GM23338 (cell line): ENCODE results near the gene CHST13. TPM values are rescaled to one million over a fixed set of nuclear protein-coding genes. Genes with fewer than 3 reads are reported as not detected.
A peak's percentile ranks its signal among the peaks of the same experiment; 100 is the strongest.

ENCODE experiments used
- ATAC-seq: fragments of 200-7000 bp; cut with Tn5 transposase; 3 replicates; pipeline ENCODE4 v1.9.1; 2020
- DNase-seq: peaks from one replicate; pipeline ENCODE4 v3.0.0-alpha.2; 2015; ENCODE audit warnings: low spot score
- H2AFZ ChIP-seq: fragments of 200-600 bp; sonication (generic); 2 replicates; pipeline ENCODE4 v1.8.0; 2016; ENCODE audit warnings: antibody characterized with exemption, mild to moderate bottlenecking, moderate library complexity
- H3F3A ChIP-seq: fragments of 200-600 bp; sonication (generic); replicated peaks from 2 replicates; pipeline ENCODE4 v1.8.0; 2017; ENCODE audit warnings: antibody characterized with exemption, mixed run types, low read depth
- H3K27ac ChIP-seq: fragments of 200-600 bp; sonication (generic); 2 replicates; pipeline ENCODE4 v1.6.1; 2016; ENCODE audit warnings: low read depth
- H3K27me3 ChIP-seq: fragments of 200-600 bp; sonication (generic); 2 replicates; pipeline ENCODE4 v1.8.0; 2016; ENCODE audit warnings: mild to moderate bottlenecking, mixed run types, moderate library complexity; ENCODE audit not compliant: insufficient read depth
- H3K36me3 ChIP-seq: fragments of 200-600 bp; sonication (generic); 2 replicates; pipeline ENCODE4 v1.8.0; 2016; ENCODE audit warnings: mild to moderate bottlenecking; ENCODE audit not compliant: insufficient read depth
- H3K4me1 ChIP-seq: fragments of 200-600 bp; sonication (generic); 2 replicates; pipeline ENCODE4 v1.8.0; 2016; ENCODE audit warnings: mild to moderate bottlenecking, moderate library complexity; ENCODE audit not compliant: insufficient read depth
- H3K4me2 ChIP-seq: fragments of 200-600 bp; sonication (generic); 2 replicates; pipeline ENCODE4 v1.7.1; 2017; ENCODE audit warnings: mixed run types
- H3K4me3 ChIP-seq: fragments of 200-600 bp; sonication (generic); 2 replicates; pipeline ENCODE4 v1.6.1; 2016; ENCODE audit warnings: mixed run types
- H3K79me2 ChIP-seq: fragments of 200-600 bp; sonication (generic); replicated peaks from 2 replicates; pipeline ENCODE4 v1.8.0; 2017; ENCODE audit warnings: mild to moderate bottlenecking; ENCODE audit not compliant: insufficient read depth
- H3K9me2 ChIP-seq: fragments of 200-600 bp; sonication (generic); 2 replicates; pipeline ENCODE4 v1.8.0; 2017; ENCODE audit not compliant: insufficient read depth
- H4K20me1 ChIP-seq: fragments of 200-600 bp; sonication (generic); replicated peaks from 2 replicates; pipeline ENCODE4 v1.8.0; 2017; ENCODE audit warnings: mild to moderate bottlenecking; ENCODE audit not compliant: insufficient read depth
- H3K27ac Mint-ChIP-seq: 2 replicates; pipeline ENCODE4 v1.8.0; 2020; ENCODE audit warnings: inconsistent platforms, mild to moderate bottlenecking, moderate library complexity, mixed read lengths
- H3K27me3 Mint-ChIP-seq: 3 replicates; pipeline ENCODE4 v1.8.0; 2022; ENCODE audit warnings: low read depth, mild to moderate bottlenecking, moderate library complexity, mixed read lengths, inconsistent platforms; ENCODE audit not compliant: insufficient read depth, poor library complexity
- H3K36me3 Mint-ChIP-seq: 3 replicates; pipeline ENCODE4 v1.8.0; 2021; ENCODE audit warnings: low read depth, mild to moderate bottlenecking, inconsistent platforms, moderate library complexity, mixed read lengths
- H3K4me1 Mint-ChIP-seq: 3 replicates; pipeline ENCODE4 v1.8.0; 2020; ENCODE audit warnings: mild to moderate bottlenecking, inconsistent platforms, mixed read lengths
- H3K4me3 Mint-ChIP-seq: 3 replicates; pipeline ENCODE4 v1.8.0; 2021; ENCODE audit warnings: moderate library complexity, mild to moderate bottlenecking, inconsistent platforms, mixed read lengths
- H3K9me3 Mint-ChIP-seq: 3 replicates; pipeline ENCODE4 v1.8.0; 2020; ENCODE audit warnings: moderate library complexity, mild to moderate bottlenecking, inconsistent platforms, mixed read lengths
- EZH2 ChIP-seq: fragments of 200-600 bp; sonication (generic); IDR thresholded peaks from one replicate; pipeline ENCODE4 v1.8.0; 2017; ENCODE audit warnings: antibody characterized with exemption, mild to moderate bottlenecking, low read depth; ENCODE audit not compliant: unreplicated experiment
- EZH2phosphoT487 ChIP-seq: fragments of 200-600 bp; sonication (generic); IDR thresholded peaks from one replicate; pipeline ENCODE4 v1.8.1; 2018; ENCODE audit warnings: antibody characterized with exemption; ENCODE audit not compliant: unreplicated experiment
- NANOG ChIP-seq: IDR thresholded peaks from 2 replicates; pipeline ENCODE4 v1.6.1; 2016; ENCODE audit warnings: antibody characterized with exemption, borderline replicate concordance
- POLR2AphosphoS5 ChIP-seq: IDR thresholded peaks from 2 replicates; pipeline ENCODE4 v1.6.1; 2016; ENCODE audit warnings: antibody characterized with exemption, low read depth
- STAT1 ChIP-seq: IDR thresholded peaks from one replicate; pipeline ENCODE4 v1.6.1; 2016; ENCODE audit warnings: antibody characterized with exemption; ENCODE audit not compliant: unreplicated experiment
- ZNF331 ChIP-seq: fragments of 250-450 bp; sonication (Bioruptor Pico); IDR thresholded peaks from 2 replicates; pipeline ENCODE4 v1.5.0; 2020; ENCODE audit warnings: low read depth, mild to moderate bottlenecking, moderate library complexity
- polyA plus RNA-seq: library from polyadenylated mRNA; unstranded; fragments of >200 nt; fragmentation: Nextera tagmentation; extraction: Ambion mirVana; gene quantifications from 2 replicates; pipeline ENCODE4 v1.2.1, GENCODE V29; 2016
- total RNA-seq: library from RNA; depleted of rRNA; stranded (reverse); fragments of >200 nt; shearing (Covaris generic); gene quantifications from 2 replicates; pipeline ENCODE4 v1.2.3, GENCODE V29; 2014
- TF ChIP-seq, protein P1 (sequence below), 2 experiments: fragments of 200-600 bp in 1 of 2; sonication (generic) in 1 of 2; conservative IDR thresholded peaks; 2 replicates each; pipeline versions ENCODE4 v1.5.1 to v1.6.1; 2016 to 2017; ENCODE audit warnings: antibody characterized with exemption in 2 of 2, low read depth in 2 of 2, mild to moderate bottlenecking in 2 of 2, moderate library complexity in 1 of 2
- TF ChIP-seq, protein P2 (sequence below): IDR thresholded peaks from one replicate; pipeline ENCODE4 v1.6.1; 2018; ENCODE audit warnings: antibody characterized with exemption; ENCODE audit not compliant: unreplicated experiment
- TF ChIP-seq, protein P3 (sequence below): IDR thresholded peaks from 2 replicates; pipeline ENCODE4 v1.6.1; 2016; ENCODE audit warnings: antibody characterized with exemption

CHST13 gene
- total and polyA plus RNA-seq, 2 experiments from 2014 or later: 3.7 to 8.4 TPM

DNA sequence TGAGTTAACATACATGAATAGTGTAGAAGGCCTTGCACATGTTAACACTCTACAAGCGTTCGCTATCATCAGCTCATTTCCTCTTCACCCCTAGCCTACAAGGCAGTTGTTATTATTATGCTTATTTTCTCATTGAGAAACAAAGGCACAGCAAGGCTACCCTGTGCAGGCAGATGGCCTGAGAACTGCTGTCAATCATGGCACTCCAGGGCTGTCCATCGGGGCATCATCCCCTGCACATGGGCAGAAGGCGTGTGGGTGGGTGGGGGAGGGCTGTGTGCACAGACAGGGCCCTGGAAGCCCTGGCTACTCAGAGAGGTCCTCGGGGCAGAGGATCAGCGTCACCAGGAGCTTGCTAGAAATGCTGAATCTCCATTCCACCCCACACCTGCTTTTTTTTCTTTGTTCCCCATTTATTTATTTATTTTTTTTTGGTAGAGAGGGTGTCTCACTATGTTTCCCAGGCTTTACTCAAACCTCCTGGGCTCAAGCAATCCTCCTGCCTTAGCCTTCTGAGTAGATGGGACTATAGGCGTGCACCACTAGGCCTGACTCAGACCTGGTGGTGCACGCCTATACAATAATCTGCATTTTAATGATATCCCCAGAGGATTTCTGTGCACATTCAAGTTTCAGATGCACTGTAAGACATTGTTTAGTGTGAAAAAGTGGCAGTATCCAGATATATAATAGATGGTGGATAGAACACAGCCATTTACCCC lies 38.6 kb upstream of the CHST13 start:
- Histone ChIP-seq H3K27me3 (no peaks in the 10 kb centered on the region), H3K4me2 (peak overlapping the region; percentile 60), H3K4me1 (peaks cover 17% of the 10 kb centered on the region), H3K79me2 (no peaks in the 10 kb centered on the region), H3K4me3 (0 out of 2 replicates have a peak overlapping the region, but pooled peaks have one; percentile 33), H3F3A (no peaks in the 10 kb centered on the region), H3K9me2 (no peaks in the 10 kb centered on the region), H3K36me3 (no peaks in the 10 kb centered on the region), H2AFZ (no peak overlapping the region), H4K20me1 (no peaks in the 10 kb centered on the region), H3K27ac (no peak overlapping the region)
- TF ChIP-seq NANOG: peak; percentile 56; the same call in 1 of the 2 replicates
- TF ChIP-seq, protein P1, sequence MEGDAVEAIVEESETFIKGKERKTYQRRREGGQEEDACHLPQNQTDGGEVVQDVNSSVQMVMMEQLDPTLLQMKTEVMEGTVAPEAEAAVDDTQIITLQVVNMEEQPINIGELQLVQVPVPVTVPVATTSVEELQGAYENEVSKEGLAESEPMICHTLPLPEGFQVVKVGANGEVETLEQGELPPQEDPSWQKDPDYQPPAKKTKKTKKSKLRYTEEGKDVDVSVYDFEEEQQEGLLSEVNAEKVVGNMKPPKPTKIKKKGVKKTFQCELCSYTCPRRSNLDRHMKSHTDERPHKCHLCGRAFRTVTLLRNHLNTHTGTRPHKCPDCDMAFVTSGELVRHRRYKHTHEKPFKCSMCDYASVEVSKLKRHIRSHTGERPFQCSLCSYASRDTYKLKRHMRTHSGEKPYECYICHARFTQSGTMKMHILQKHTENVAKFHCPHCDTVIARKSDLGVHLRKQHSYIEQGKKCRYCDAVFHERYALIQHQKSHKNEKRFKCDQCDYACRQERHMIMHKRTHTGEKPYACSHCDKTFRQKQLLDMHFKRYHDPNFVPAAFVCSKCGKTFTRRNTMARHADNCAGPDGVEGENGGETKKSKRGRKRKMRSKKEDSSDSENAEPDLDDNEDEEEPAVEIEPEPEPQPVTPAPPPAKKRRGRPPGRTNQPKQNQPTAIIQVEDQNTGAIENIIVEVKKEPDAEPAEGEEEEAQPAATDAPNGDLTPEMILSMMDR (conservative IDR thresholded peaks at IDR 0.05; ENCODE audit: low read depth in 2 of 2): no peak
- ATAC-seq: peak; percentile 37
- H3K36me3 Mint-ChIP-seq: no peaks in the 10 kb centered on the region
- H3K9me3 Mint-ChIP-seq: no peaks in the 10 kb centered on the region
- H3K27ac Mint-ChIP-seq: peak overlapping the region; percentile 66; the same call in 1 of the 2 replicates
- peaks cover 8% of the 10 kb centered on the region for H3K27me3 Mint-ChIP-seq
- H3K4me1 Mint-ChIP-seq: peaks cover 43% of the 10 kb centered on the region
- DNase-seq: peak; percentile 25
- no peak overlapping the region for H3K4me3 Mint-ChIP-seq

DNA sequence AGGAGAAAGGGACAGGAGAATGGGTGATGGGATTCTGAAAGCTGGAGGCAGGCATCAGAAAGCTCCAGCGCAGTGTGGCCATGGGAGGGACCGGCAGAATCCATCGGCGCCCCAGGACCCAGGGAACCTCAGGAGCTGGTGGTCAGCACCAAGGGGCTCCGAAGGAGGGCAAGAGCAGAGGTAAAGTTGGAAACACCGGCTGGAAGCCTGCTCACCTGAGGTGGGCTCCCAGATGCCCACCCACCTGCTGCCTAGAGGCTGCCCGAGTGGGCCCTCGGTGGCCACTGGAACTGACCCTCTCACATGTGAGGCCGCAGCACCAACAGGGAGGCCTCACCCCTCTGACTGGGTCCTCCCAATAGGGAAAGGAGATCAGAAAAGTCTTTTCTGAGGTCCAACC lies 38.0 kb upstream of the CHST13 start:
- H3K79me2 ChIP-seq: no peaks in the 10 kb centered on the region
- no peak overlapping the region for H3K4me2 ChIP-seq
- H3K27ac ChIP-seq: no peak overlapping the region
- H3K36me3 Mint-ChIP-seq: no peaks in the 10 kb centered on the region
- DNase-seq: no peak
- peaks cover 48% of the 10 kb centered on the region for H3K4me1 Mint-ChIP-seq
- no peak overlapping the region for H3K4me3 Mint-ChIP-seq
- no peak overlapping the region for H2AFZ ChIP-seq
- H3K27me3 Mint-ChIP-seq: peaks cover 8% of the 10 kb centered on the region
- no peaks in the 10 kb centered on the region for H3K36me3 ChIP-seq
- H3K27me3 ChIP-seq: no peaks in the 10 kb centered on the region
- peaks cover 17% of the 10 kb centered on the region for H3K4me1 ChIP-seq
- no peak overlapping the region for H3K27ac Mint-ChIP-seq
- no peaks in the 10 kb centered on the region for H3F3A ChIP-seq
- no peak for ATAC-seq
- H4K20me1 ChIP-seq: no peaks in the 10 kb centered on the region
- H3K4me3 ChIP-seq: no peak overlapping the region
- H3K9me3 Mint-ChIP-seq: no peaks in the 10 kb centered on the region
- H3K9me2 ChIP-seq: no peaks in the 10 kb centered on the region
- TF ChIP-seq EZH2 (no peak), NANOG (no peak), EZH2phosphoT487 (no peak), POLR2AphosphoS5 (no peak), STAT1 (no peak), ZNF331 (CRISPR knock-in tag) (no peak)
- TF ChIP-seq, protein P2, sequence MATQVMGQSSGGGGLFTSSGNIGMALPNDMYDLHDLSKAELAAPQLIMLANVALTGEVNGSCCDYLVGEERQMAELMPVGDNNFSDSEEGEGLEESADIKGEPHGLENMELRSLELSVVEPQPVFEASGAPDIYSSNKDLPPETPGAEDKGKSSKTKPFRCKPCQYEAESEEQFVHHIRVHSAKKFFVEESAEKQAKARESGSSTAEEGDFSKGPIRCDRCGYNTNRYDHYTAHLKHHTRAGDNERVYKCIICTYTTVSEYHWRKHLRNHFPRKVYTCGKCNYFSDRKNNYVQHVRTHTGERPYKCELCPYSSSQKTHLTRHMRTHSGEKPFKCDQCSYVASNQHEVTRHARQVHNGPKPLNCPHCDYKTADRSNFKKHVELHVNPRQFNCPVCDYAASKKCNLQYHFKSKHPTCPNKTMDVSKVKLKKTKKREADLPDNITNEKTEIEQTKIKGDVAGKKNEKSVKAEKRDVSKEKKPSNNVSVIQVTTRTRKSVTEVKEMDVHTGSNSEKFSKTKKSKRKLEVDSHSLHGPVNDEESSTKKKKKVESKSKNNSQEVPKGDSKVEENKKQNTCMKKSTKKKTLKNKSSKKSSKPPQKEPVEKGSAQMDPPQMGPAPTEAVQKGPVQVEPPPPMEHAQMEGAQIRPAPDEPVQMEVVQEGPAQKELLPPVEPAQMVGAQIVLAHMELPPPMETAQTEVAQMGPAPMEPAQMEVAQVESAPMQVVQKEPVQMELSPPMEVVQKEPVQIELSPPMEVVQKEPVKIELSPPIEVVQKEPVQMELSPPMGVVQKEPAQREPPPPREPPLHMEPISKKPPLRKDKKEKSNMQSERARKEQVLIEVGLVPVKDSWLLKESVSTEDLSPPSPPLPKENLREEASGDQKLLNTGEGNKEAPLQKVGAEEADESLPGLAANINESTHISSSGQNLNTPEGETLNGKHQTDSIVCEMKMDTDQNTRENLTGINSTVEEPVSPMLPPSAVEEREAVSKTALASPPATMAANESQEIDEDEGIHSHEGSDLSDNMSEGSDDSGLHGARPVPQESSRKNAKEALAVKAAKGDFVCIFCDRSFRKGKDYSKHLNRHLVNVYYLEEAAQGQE: no peak
- TF ChIP-seq, protein P3, sequence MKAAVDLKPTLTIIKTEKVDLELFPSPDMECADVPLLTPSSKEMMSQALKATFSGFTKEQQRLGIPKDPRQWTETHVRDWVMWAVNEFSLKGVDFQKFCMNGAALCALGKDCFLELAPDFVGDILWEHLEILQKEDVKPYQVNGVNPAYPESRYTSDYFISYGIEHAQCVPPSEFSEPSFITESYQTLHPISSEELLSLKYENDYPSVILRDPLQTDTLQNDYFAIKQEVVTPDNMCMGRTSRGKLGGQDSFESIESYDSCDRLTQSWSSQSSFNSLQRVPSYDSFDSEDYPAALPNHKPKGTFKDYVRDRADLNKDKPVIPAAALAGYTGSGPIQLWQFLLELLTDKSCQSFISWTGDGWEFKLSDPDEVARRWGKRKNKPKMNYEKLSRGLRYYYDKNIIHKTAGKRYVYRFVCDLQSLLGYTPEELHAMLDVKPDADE: no peak
- TF ChIP-seq, protein P1 (conservative IDR thresholded peaks at IDR 0.05; ENCODE audit: low read depth in 2 of 2): no peak
